ENCODE data around the gene ZNF524. TPM values are rescaled to one million over a fixed set of nuclear protein-coding genes. Genes with fewer than 3 reads are reported as not detected.
"Not testable (repeated sequence)": the region's sequence is repeated elsewhere in the genome, so short reads cannot be mapped to it uniquely, and the experiment has no call there.

Gene ZNF524
- total RNA-seq, 1 donor from 2014 or later: 9.3 TPM

DNA sequence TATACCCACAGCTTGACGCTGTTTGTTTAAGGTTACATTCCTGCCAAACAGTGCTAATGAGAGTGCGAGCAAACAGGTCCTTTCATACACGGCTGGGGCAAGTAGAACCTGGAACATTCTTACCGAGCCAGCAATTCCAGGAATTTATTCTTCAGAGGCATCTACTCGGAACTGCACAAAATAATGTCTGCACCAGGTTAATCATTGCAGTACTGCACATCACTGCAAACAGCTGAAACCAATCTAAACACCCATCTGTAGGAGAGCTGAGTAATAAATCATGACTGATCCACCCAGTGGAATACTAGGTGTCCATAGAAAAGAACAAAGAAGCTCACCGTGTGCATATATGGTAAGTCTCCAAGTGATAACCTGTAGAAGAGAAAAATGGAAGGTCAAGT is 18.3 kb upstream of the ZNF524 start:
- Mint-ChIP-seq H3K9me3 (ENCODE audit: unreplicated experiment) (no peaks in the 10 kb centered on the region), H3K4me1 (ENCODE audit: unreplicated experiment) (peaks cover 23% of the 10 kb centered on the region), H3K27ac (ENCODE audit: unreplicated experiment) (no peak overlapping the region), H3K4me3 (ENCODE audit: unreplicated experiment) (peak overlapping the region; percentile 98), H3K36me3 (ENCODE audit: low read depth, unreplicated experiment) (peaks cover 18% of the 10 kb centered on the region), H3K27me3 (ENCODE audit: unreplicated experiment) (peaks cover 12% of the 10 kb centered on the region)
- DNase-seq (ENCODE audit: low spot score): no peak
- TF ChIP-seq, protein P1, sequence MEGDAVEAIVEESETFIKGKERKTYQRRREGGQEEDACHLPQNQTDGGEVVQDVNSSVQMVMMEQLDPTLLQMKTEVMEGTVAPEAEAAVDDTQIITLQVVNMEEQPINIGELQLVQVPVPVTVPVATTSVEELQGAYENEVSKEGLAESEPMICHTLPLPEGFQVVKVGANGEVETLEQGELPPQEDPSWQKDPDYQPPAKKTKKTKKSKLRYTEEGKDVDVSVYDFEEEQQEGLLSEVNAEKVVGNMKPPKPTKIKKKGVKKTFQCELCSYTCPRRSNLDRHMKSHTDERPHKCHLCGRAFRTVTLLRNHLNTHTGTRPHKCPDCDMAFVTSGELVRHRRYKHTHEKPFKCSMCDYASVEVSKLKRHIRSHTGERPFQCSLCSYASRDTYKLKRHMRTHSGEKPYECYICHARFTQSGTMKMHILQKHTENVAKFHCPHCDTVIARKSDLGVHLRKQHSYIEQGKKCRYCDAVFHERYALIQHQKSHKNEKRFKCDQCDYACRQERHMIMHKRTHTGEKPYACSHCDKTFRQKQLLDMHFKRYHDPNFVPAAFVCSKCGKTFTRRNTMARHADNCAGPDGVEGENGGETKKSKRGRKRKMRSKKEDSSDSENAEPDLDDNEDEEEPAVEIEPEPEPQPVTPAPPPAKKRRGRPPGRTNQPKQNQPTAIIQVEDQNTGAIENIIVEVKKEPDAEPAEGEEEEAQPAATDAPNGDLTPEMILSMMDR (IDR thresholded peaks at IDR 0.05; ENCODE audit: unreplicated experiment): no peak

DNA sequence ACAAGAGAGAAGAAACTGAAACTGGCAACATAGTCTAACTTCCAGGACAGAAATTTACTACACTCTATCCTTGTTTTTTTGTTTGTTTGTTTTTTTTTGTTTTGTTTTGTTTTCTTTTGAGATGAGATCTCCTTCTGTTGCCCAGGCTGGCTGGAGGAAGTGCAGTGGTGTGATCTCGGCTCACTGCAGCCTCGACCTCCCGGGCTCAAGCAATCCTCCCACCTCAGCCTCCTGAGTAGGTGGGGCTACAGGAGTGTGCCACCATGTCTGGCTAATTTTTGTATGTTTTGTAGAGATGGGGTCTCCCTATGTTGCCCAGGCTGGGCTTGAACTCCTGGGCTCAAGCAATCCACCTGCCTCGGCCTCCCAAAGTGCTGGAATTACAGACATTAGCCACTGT is 17.8 kb upstream of the ZNF524 start:
- peaks cover 13% of the 10 kb centered on the region for H3K36me3 Mint-ChIP-seq (ENCODE audit: low read depth, unreplicated experiment)
- not testable (repeated sequence) for H3K27ac Mint-ChIP-seq (ENCODE audit: unreplicated experiment); H3K9me3 Mint-ChIP-seq (ENCODE audit: unreplicated experiment); H3K4me3 Mint-ChIP-seq (ENCODE audit: unreplicated experiment); DNase-seq (ENCODE audit: low spot score)
- peaks cover 10% of the 10 kb centered on the region for H3K27me3 Mint-ChIP-seq (ENCODE audit: unreplicated experiment)
- H3K4me1 Mint-ChIP-seq (ENCODE audit: unreplicated experiment): peaks cover 26% of the 10 kb centered on the region

DNA sequence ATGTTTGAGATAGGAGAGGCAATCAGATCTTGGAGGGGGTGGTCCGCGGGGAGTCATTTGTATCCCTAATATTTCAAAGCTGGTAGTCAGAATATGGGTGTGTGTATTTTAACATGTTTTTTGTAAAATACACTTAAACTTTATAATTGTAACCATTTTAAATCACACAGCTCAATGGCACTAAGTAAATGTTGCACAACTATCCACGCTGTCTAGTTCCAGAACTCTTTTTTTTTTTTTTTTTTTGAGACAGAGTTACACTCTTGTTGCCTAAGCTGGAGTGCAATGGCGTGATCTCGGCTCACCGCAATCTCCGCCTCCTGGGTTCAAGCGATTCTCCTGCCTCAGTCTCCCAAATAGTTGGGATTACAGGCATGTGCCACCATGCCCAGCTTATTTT is 16.2 kb upstream of the ZNF524 start:
- Mint-ChIP-seq H3K4me1 (ENCODE audit: unreplicated experiment) (peaks cover 29% of the 10 kb centered on the region), H3K36me3 (ENCODE audit: low read depth, unreplicated experiment) (peaks cover 10% of the 10 kb centered on the region), H3K27me3 (ENCODE audit: unreplicated experiment) (peaks cover 13% of the 10 kb centered on the region)
- DNase-seq (ENCODE audit: low spot score); H3K4me3 Mint-ChIP-seq (ENCODE audit: unreplicated experiment); H3K9me3 Mint-ChIP-seq (ENCODE audit: unreplicated experiment); H3K27ac Mint-ChIP-seq (ENCODE audit: unreplicated experiment): not testable (repeated sequence)

DNA sequence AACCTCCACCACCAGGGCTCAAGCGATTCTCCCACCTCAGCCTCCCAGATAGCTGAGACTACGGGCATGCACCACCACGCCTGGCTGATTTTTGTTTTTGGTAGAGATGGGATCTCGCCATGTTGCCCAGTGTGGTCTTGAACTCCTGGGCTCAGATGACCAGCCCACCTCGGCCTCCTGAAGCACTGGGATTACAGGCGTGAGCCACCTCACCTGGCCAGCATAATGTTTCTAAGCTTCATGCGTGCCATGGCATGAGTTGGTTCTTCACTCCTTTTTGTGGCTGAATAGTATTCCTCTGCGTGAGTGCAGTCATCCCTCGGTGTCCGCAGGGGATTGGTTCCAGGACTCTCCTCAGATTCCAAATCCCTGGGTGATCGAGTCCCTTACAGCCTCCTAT is 15.2 kb upstream of the ZNF524 start:
- no peak overlapping the region for H3K27ac Mint-ChIP-seq (ENCODE audit: unreplicated experiment)
- no peak for DNase-seq (ENCODE audit: low spot score)
- H3K36me3 Mint-ChIP-seq (ENCODE audit: low read depth, unreplicated experiment): peaks cover 6% of the 10 kb centered on the region
- peaks cover 13% of the 10 kb centered on the region for H3K27me3 Mint-ChIP-seq (ENCODE audit: unreplicated experiment)
- H3K9me3 Mint-ChIP-seq (ENCODE audit: unreplicated experiment): no peaks in the 10 kb centered on the region
- TF ChIP-seq, protein P1 (IDR thresholded peaks at IDR 0.05; ENCODE audit: unreplicated experiment): no peak
- H3K4me3 Mint-ChIP-seq (ENCODE audit: unreplicated experiment): no peak overlapping the region
- H3K4me1 Mint-ChIP-seq (ENCODE audit: unreplicated experiment): peaks cover 24% of the 10 kb centered on the region

DNA sequence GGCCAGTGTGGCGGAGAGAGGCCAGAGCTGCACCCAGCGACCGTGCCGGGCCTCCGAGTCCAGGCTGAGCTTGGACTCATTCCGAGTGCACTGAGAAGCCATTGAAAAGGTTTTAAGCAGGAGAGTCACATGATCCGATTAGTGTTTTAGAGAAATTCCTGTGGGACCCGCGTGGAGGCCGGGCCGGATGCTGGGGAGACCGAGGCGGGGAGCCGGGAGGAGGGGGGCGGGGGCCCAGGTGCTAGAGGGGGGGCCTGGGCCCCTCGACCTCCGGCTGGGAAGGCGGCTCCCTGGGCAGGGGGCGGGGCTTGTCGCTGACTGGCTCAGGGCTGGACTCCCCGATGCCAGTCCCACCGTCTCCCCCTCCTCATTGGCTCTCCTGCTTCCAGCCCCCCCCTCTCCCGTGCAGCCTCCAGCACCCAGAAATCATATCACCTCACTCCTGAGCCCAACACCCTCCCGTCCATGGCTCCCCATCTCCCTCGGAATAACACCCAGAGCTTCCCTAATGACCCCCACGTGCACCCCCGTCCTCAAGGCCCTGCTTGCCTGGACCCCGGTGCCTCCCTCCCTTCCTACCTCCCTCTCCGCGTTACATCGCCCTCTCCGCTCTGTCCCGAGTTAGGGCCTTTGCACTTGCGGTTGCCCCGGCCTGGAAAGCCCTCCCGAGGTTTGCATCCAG is 14.3 kb upstream of the ZNF524 start:
- Mint-ChIP-seq H3K27me3 (ENCODE audit: unreplicated experiment) (peaks cover 16% of the 10 kb centered on the region), H3K4me3 (ENCODE audit: unreplicated experiment) (peak overlapping the region; percentile 89), H3K27ac (ENCODE audit: unreplicated experiment) (peak overlapping the region; percentile 82), H3K4me1 (ENCODE audit: unreplicated experiment) (peaks cover 22% of the 10 kb centered on the region), H3K9me3 (ENCODE audit: unreplicated experiment) (no peaks in the 10 kb centered on the region), H3K36me3 (ENCODE audit: low read depth, unreplicated experiment) (peaks cover 4% of the 10 kb centered on the region)
- DNase-seq (ENCODE audit: low spot score): peak; percentile 77
- TF ChIP-seq, protein P1 (IDR thresholded peaks at IDR 0.05; ENCODE audit: unreplicated experiment): no peak

GRCh38 chr19:55586976-55587668 is 13.0 kb upstream of the ZNF524 start:
- TF ChIP-seq, protein P1 (IDR thresholded peaks at IDR 0.05; ENCODE audit: unreplicated experiment): no peak
- H3K27me3 Mint-ChIP-seq (ENCODE audit: unreplicated experiment): peaks cover 13% of the 10 kb centered on the region
- no peaks in the 10 kb centered on the region for H3K9me3 Mint-ChIP-seq (ENCODE audit: unreplicated experiment)
- DNase-seq (ENCODE audit: low spot score): peak; percentile 95
- H3K36me3 Mint-ChIP-seq (ENCODE audit: low read depth, unreplicated experiment): peaks cover 13% of the 10 kb centered on the region
- H3K27ac Mint-ChIP-seq (ENCODE audit: unreplicated experiment): peak overlapping the region; percentile 70
- peaks cover 16% of the 10 kb centered on the region for H3K4me1 Mint-ChIP-seq (ENCODE audit: unreplicated experiment)
- H3K4me3 Mint-ChIP-seq (ENCODE audit: unreplicated experiment): peak overlapping the region; percentile 89

All from endothelial cell (in vitro differentiated cells).